Measurements from ENCODE around the gene NOC2L. TPM values are rescaled to one million over a fixed set of nuclear protein-coding genes. Genes with fewer than 3 reads are reported as not detected.

The NOC2L gene
- total RNA-seq, 2 experiments from 2014 or later = 61.7 to 68.7 TPM

GRCh38 chr1:942411-942821 lies 16.6 kb downstream of the NOC2L start:
- H3K9me3 Mint-ChIP-seq (ENCODE audit: insufficient read depth) = no peaks in the 10 kb centered on the region
- H3K27ac Mint-ChIP-seq = no peak overlapping the region
- H3K36me3 Mint-ChIP-seq (ENCODE audit: low read depth) = peaks cover 19% of the 10 kb centered on the region
- H3K4me3 Mint-ChIP-seq = no peak overlapping the region
- CTCF ChIA-PET = interaction anchor here (1.5 kb wide), 1 partner anchor 14 kb away, joined by 3 read pairs; no protein-coding TSS in a partner anchor
- DNase-seq (no peak), ATAC-seq (no peak)
- POLR2A ChIA-PET = no interaction called here
- peaks cover 8% of the 10 kb centered on the region for H3K4me1 Mint-ChIP-seq (ENCODE audit: low read depth)
- peaks cover 25% of the 10 kb centered on the region for H3K27me3 Mint-ChIP-seq (ENCODE audit: low read depth)

DNA sequence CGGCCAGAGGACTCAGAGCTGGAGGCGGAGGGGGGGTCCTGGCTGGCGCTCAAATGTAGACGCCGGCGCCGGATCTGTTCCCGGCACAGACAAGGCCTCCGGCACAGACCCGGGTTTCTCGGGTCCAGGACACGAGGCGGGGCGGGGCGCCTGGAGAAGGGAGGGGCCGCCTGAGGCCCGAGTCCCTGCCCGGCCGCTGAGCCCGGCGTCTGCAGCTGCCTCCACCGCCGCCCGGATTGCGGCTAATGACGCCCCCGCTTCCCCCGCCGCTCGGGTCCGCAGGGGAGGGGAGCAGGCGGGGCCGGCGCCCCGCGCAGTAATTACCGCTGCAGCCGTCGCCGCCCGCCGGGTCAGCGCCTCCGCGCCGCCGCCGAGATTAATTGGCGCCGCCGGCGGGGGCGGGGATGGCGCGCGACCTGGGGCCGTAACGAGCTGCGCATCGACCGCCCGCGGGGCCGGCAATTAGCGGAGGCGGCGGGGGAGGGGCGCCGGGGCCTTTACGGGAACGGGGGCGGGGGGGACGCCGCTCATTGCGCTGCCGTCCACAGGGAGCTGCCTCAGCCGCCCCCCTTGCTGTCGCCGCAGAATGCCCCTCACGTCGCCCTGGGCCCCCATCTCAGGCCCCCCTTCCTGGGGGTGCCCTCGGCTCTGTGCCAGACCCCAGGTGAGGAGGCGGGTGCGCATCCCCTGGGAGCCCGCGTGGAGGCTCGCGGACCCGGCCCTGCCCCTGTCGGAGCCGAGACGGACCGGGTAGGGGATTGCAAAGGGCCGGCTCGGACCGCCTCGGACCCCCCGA lies 17.3 kb downstream of the NOC2L start:
- H3K9me3 Mint-ChIP-seq (ENCODE audit: insufficient read depth) = no peaks in the 10 kb centered on the region
- H3K27me3 Mint-ChIP-seq (ENCODE audit: low read depth) = peaks cover 25% of the 10 kb centered on the region
- H3K27ac Mint-ChIP-seq = no peak overlapping the region
- peaks cover 8% of the 10 kb centered on the region for H3K4me1 Mint-ChIP-seq (ENCODE audit: low read depth)
- H3K36me3 Mint-ChIP-seq (ENCODE audit: low read depth) = peaks cover 14% of the 10 kb centered on the region
- no peak for DNase-seq
- H3K4me3 Mint-ChIP-seq = peak overlapping the region; percentile 40
- peak; percentile 12 for ATAC-seq
- POLR2A ChIA-PET = interaction anchor here (1.6 kb wide), 1 partner anchor 17 kb away, joined by 4 read pairs; the partner anchor contains the start of gene NOC2L
- CTCF ChIA-PET = interaction anchor here (1.5 kb wide), 1 partner anchor 13 kb away, joined by 3 read pairs; no protein-coding TSS in a partner anchor

- DNase-seq (no peak), ATAC-seq (peak; percentile 16)
- H3K27me3 Mint-ChIP-seq (ENCODE audit: low read depth) = peaks cover 25% of the 10 kb centered on the region
- peaks cover 8% of the 10 kb centered on the region for H3K4me1 Mint-ChIP-seq (ENCODE audit: low read depth)
- peaks cover 14% of the 10 kb centered on the region for H3K36me3 Mint-ChIP-seq (ENCODE audit: low read depth)
- no peaks in the 10 kb centered on the region for H3K9me3 Mint-ChIP-seq (ENCODE audit: insufficient read depth)
- H3K4me3 Mint-ChIP-seq = peak overlapping the region; percentile 40
- ChIA-PET POLR2A (interaction anchor here (1.6 kb wide), 1 partner anchor 18 kb away, joined by 4 read pairs; the partner anchor contains the start of gene NOC2L), CTCF (interaction anchor here (1.5 kb wide), 1 partner anchor 12 kb away, joined by 3 read pairs; no protein-coding TSS in a partner anchor)
- no peak overlapping the region for H3K27ac Mint-ChIP-seq
Measured at GRCh38 chr1:941015-941587, 18.0 kb downstream of the NOC2L start.

GRCh38 chr1:940107-941014 lies 18.7 kb downstream of the NOC2L start:
- ChIA-PET POLR2A (interaction anchor here (1.6 kb wide), 1 partner anchor 19 kb away, joined by 4 read pairs; the partner anchor contains the start of gene NOC2L), CTCF (no interaction called here)
- no peak overlapping the region for H3K27ac Mint-ChIP-seq
- DNase-seq = no peak
- no peak overlapping the region for H3K4me3 Mint-ChIP-seq
- peak; percentile 24 for ATAC-seq
- peaks cover 30% of the 10 kb centered on the region for H3K27me3 Mint-ChIP-seq (ENCODE audit: low read depth)
- H3K4me1 Mint-ChIP-seq (ENCODE audit: low read depth) = peaks cover 8% of the 10 kb centered on the region
- H3K36me3 Mint-ChIP-seq (ENCODE audit: low read depth) = peaks cover 8% of the 10 kb centered on the region
- no peaks in the 10 kb centered on the region for H3K9me3 Mint-ChIP-seq (ENCODE audit: insufficient read depth)

DNA sequence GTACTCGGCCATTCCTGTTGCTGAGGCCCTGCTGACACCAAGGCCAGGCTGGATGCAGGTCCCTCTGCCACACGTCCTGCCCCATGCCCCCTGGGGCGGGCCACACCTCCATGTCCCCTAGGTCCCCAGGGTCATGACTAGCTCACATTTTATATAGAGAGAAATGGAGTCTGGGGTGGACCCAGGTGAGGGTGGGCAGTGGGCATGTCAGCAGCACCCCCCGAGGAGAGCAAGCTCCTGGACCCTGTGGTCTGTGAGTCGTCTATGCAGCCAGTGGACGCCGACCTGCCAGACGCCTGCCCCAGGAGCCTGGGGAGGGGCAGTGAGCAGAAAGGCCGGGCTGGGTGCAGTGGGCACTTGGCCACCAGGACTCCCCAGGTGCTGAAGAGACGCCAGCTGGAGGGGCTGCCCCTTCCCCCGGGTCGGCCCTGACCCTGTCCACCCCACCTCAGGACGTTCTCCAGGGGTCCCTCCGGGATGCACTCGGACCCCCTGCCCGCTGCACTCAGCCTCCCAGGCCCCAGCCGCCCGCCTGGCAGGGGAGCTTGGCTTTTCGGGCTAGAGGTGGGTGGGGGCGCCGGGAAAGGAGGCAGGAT lies 19.4 kb downstream of the NOC2L start:
- H3K27ac Mint-ChIP-seq = no peak overlapping the region
- DNase-seq (no peak), ATAC-seq (no peak)
- ChIA-PET CTCF (no interaction called here), POLR2A (no interaction called here)
- peaks cover 8% of the 10 kb centered on the region for H3K4me1 Mint-ChIP-seq (ENCODE audit: low read depth)
- H3K27me3 Mint-ChIP-seq (ENCODE audit: low read depth) = peaks cover 34% of the 10 kb centered on the region
- peaks cover 4% of the 10 kb centered on the region for H3K36me3 Mint-ChIP-seq (ENCODE audit: low read depth)
- H3K4me3 Mint-ChIP-seq = no peak overlapping the region
- H3K9me3 Mint-ChIP-seq (ENCODE audit: insufficient read depth) = no peaks in the 10 kb centered on the region

DNA sequence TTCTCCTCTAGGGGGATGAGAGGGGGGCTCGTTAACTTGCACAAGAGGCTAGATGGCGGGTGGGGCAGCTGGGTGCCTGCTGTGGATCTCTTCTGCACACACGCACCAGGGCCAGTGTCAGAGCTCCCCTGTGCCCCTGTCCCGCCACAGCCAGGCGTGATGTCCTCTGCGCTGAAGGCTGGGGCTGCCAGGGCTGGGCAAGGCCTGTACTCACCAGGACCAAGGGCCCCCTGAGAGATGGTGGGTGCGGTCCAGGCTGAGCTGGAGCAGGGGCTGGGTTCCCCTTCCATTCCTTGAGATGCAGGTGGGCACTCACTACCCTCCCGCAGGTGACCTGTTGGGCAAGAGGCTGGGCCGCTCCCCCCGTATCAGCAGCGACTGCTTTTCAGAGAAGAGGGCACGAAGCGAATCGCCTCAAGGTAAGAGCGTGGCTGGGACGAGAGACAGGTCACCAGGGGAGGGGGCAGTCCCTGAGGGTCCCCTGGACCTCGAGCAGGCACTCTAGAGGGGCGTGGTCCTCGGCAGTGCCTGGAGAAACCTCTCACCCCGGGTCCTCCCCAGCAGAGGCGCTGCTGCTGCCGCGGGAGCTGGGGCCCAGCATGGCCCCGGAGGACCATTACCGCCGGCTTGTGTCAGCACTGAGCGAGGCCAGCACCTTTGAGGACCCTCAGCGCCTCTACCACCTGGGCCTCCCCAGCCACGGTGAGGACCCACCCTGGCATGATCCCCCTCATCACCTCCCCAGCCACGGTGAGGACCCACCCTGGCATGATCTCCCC lies 20.2 kb downstream of the NOC2L start:
- CTCF ChIA-PET = interaction anchor here (1.0 kb wide), 1 partner anchor 33 kb away, joined by 7 read pairs; no protein-coding TSS in a partner anchor
- POLR2A ChIA-PET = no interaction called here
- ATAC-seq (no peak), DNase-seq (no peak)
- peaks cover 8% of the 10 kb centered on the region for H3K4me1 Mint-ChIP-seq (ENCODE audit: low read depth)
- no peak overlapping the region for H3K27ac Mint-ChIP-seq
- H3K27me3 Mint-ChIP-seq (ENCODE audit: low read depth) = peaks cover 34% of the 10 kb centered on the region
- H3K36me3 Mint-ChIP-seq (ENCODE audit: low read depth) = peaks cover 2% of the 10 kb centered on the region
- H3K4me3 Mint-ChIP-seq = no peak overlapping the region
- no peaks in the 10 kb centered on the region for H3K9me3 Mint-ChIP-seq (ENCODE audit: insufficient read depth)

- H3K4me1 Mint-ChIP-seq (ENCODE audit: low read depth) = peaks cover 8% of the 10 kb centered on the region
- H3K4me3 Mint-ChIP-seq = no peak overlapping the region
- CTCF ChIA-PET = interaction anchor here (1.0 kb wide), 1 partner anchor 33 kb away, joined by 7 read pairs; no protein-coding TSS in a partner anchor
- peaks cover 2% of the 10 kb centered on the region for H3K36me3 Mint-ChIP-seq (ENCODE audit: low read depth)
- peaks cover 34% of the 10 kb centered on the region for H3K27me3 Mint-ChIP-seq (ENCODE audit: low read depth)
- ATAC-seq (no peak), DNase-seq (no peak)
- POLR2A ChIA-PET = no interaction called here
- no peaks in the 10 kb centered on the region for H3K9me3 Mint-ChIP-seq (ENCODE audit: insufficient read depth)
- no peak overlapping the region for H3K27ac Mint-ChIP-seq
Measured at GRCh38 chr1:938088-938683, 20.9 kb downstream of the NOC2L start.

DNA sequence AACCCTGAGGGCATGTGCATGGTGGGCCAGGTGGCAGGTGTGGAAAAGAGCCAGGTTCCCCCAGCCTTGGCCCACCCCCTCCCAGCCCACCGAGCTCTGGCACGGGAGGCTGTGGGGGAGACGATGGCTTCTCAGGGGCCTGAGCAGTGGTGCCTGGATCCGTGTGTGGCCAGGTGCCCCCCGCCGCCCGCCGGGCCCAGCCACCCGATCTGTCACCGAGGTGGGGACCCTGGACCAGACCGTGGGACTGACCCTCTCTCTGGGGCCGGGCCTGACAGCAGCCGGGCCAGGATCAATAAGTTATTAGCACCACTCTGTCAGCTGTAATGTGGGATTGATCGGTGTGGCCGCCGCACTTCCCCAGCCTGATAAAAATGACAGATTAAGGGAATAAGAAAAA lies 21.5 kb downstream of the NOC2L start:
- Mint-ChIP-seq H3K9me3 (ENCODE audit: insufficient read depth) (no peaks in the 10 kb centered on the region), H3K4me3 (no peak overlapping the region), H3K36me3 (ENCODE audit: low read depth) (peaks cover 2% of the 10 kb centered on the region), H3K27ac (no peak overlapping the region), H3K4me1 (ENCODE audit: low read depth) (peaks cover 8% of the 10 kb centered on the region), H3K27me3 (ENCODE audit: low read depth) (peaks cover 31% of the 10 kb centered on the region)
- no peak for ATAC-seq
- no peak for DNase-seq
- ChIA-PET POLR2A (no interaction called here), CTCF (interaction anchor here (1.0 kb wide), 1 partner anchor 32 kb away, joined by 7 read pairs; no protein-coding TSS in a partner anchor)

- Mint-ChIP-seq H3K27ac (no peak overlapping the region), H3K36me3 (ENCODE audit: low read depth) (peaks cover 2% of the 10 kb centered on the region), H3K27me3 (ENCODE audit: low read depth) (peaks cover 31% of the 10 kb centered on the region), H3K4me1 (ENCODE audit: low read depth) (peaks cover 10% of the 10 kb centered on the region), H3K9me3 (ENCODE audit: insufficient read depth) (no peaks in the 10 kb centered on the region), H3K4me3 (no peak overlapping the region)
- ATAC-seq (no peak), DNase-seq (no peak)
- ChIA-PET POLR2A (no interaction called here), CTCF (no interaction called here)
Measured at GRCh38 chr1:936348-937264, 22.4 kb downstream of the NOC2L start.

DNA sequence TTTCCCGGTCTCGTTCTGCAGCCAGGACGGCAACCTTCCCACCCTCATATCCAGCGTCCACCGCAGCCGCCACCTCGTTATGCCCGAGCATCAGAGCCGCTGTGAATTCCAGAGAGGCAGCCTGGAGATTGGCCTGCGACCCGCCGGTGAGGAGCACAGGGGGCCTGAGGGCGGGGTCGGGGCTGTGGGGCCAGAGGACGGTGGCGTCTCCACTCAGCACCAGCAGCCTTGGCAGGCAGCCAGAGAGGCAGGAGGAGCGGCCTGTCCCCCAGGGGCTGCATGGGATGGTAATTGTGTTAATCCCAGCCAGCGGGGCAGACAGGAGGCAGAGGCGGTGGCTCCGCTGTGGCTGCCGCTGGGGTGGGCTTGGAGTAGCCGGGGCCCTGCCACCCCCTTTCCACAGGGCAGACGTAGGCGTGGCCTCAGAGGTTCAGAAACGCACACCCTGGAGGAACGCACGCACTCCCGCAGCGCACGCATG lies 23.3 kb downstream of the NOC2L start:
- peaks cover 8% of the 10 kb centered on the region for H3K4me1 Mint-ChIP-seq (ENCODE audit: low read depth)
- DNase-seq (no peak), ATAC-seq (no peak)
- H3K9me3 Mint-ChIP-seq (ENCODE audit: insufficient read depth) = no peaks in the 10 kb centered on the region
- H3K36me3 Mint-ChIP-seq (ENCODE audit: low read depth) = no peaks in the 10 kb centered on the region
- POLR2A ChIA-PET = no interaction called here
- H3K27ac Mint-ChIP-seq = no peak overlapping the region
- CTCF ChIA-PET = no interaction called here
- H3K4me3 Mint-ChIP-seq = no peak overlapping the region
- H3K27me3 Mint-ChIP-seq (ENCODE audit: low read depth) = peaks cover 28% of the 10 kb centered on the region
